ENCODE results near the gene EFHD2.
"Not testable (repeated sequence)": the region's sequence is repeated elsewhere in the genome, so short reads cannot be mapped to it uniquely, and the experiment has no call there.

The EFHD2 gene

GRCh38 chr1:15409388-15410222 is at the start of gene EFHD2:
EFHD2 (plus strand) TSS chr1:15409888; CDS start chr1:15409972, 84 bp downstream.
- Mint-ChIP-seq H3K27ac (peak within 1 kb of the TSS; percentile 94), H3K4me1 (peaks cover 76% of the 10 kb centered on the region), H3K36me3 (peaks cover 41% of the 10 kb centered on the region), H3K4me3 (peak within 1 kb of the TSS; percentile 96), H3K9me3 (no peaks in the 10 kb centered on the region)
- ATAC-seq, result peak; percentile 83
- DNase-seq (ENCODE audit: low spot score in 2 of 2), result peak; percentile 71 to 89

GRCh38 chr1:15360700-15361099 is 49.0 kb upstream of the EFHD2 start:
- DNase-seq (ENCODE audit: low spot score in 2 of 2), result no peak
- peaks cover 15% of the 10 kb centered on the region for H3K4me1 Mint-ChIP-seq
- H3K4me3 Mint-ChIP-seq, result no peak overlapping the region
- no peaks in the 10 kb centered on the region for H3K9me3 Mint-ChIP-seq
- ATAC-seq, result no peak
- peaks cover 5% of the 10 kb centered on the region for H3K36me3 Mint-ChIP-seq
- no peak overlapping the region for H3K27ac Mint-ChIP-seq

- Mint-ChIP-seq H3K4me1 (peaks cover 7% of the 10 kb centered on the region), H3K9me3 (no peaks in the 10 kb centered on the region), H3K36me3 (no peaks in the 10 kb centered on the region), H3K27ac (no peak overlapping the region), H3K4me3 (no peak overlapping the region)
- ATAC-seq (no peak), DNase-seq (ENCODE audit: low spot score in 2 of 2) (no peak)
These were observed 47.5 kb upstream of the EFHD2 start for GRCh38 chr1:15362096-15362736.

GRCh38 chr1:15362737-15363128 is 47.0 kb upstream of the EFHD2 start:
- ATAC-seq (no peak), DNase-seq (ENCODE audit: low spot score in 2 of 2) (no peak)
- Mint-ChIP-seq H3K4me1 (peaks cover 7% of the 10 kb centered on the region), H3K36me3 (no peaks in the 10 kb centered on the region), H3K27ac (no peak overlapping the region), H3K9me3 (no peaks in the 10 kb centered on the region), H3K4me3 (no peak overlapping the region)

- Mint-ChIP-seq H3K27ac (no peak overlapping the region), H3K4me1 (peaks cover 7% of the 10 kb centered on the region), H3K9me3 (no peaks in the 10 kb centered on the region), H3K4me3 (no peak overlapping the region), H3K36me3 (no peaks in the 10 kb centered on the region)
- peak; percentile 76 for ATAC-seq
- no peak for DNase-seq (ENCODE audit: low spot score in 2 of 2)
These were observed 44.9 kb upstream of the EFHD2 start for GRCh38 chr1:15364740-15365139.

- DNase-seq (ENCODE audit: low spot score in 2 of 2) (no peak), ATAC-seq (no peak)
- H3K36me3 Mint-ChIP-seq, result no peaks in the 10 kb centered on the region
- peaks cover 7% of the 10 kb centered on the region for H3K4me1 Mint-ChIP-seq
- H3K9me3 Mint-ChIP-seq, result no peaks in the 10 kb centered on the region
- no peak overlapping the region for H3K27ac Mint-ChIP-seq
- H3K4me3 Mint-ChIP-seq, result no peak overlapping the region
These were observed 40.8 kb upstream of the EFHD2 start for GRCh38 chr1:15368888-15369287.

GRCh38 chr1:15370268-15370667 is 39.4 kb upstream of the EFHD2 start:
- Mint-ChIP-seq H3K9me3 (no peaks in the 10 kb centered on the region), H3K4me1 (no peaks in the 10 kb centered on the region), H3K4me3 (no peak overlapping the region), H3K36me3 (no peaks in the 10 kb centered on the region), H3K27ac (no peak overlapping the region)
- no peak for ATAC-seq
- no peak for DNase-seq (ENCODE audit: low spot score in 2 of 2)

GRCh38 chr1:15370781-15371520 is 38.7 kb upstream of the EFHD2 start:
- Mint-ChIP-seq H3K9me3 (no peaks in the 10 kb centered on the region), H3K4me1 (no peaks in the 10 kb centered on the region), H3K36me3 (no peaks in the 10 kb centered on the region), H3K27ac (no peak overlapping the region), H3K4me3 (no peak overlapping the region)
- no peak for DNase-seq (ENCODE audit: low spot score in 2 of 2)
- no peak for ATAC-seq

- Mint-ChIP-seq H3K9me3 (no peaks in the 10 kb centered on the region), H3K4me3 (no peak overlapping the region), H3K36me3 (no peaks in the 10 kb centered on the region), H3K27ac (peak overlapping the region; percentile 5), H3K4me1 (no peaks in the 10 kb centered on the region)
- no peak for DNase-seq (ENCODE audit: low spot score in 2 of 2)
- no peak for ATAC-seq
These were observed 37.8 kb upstream of the EFHD2 start for GRCh38 chr1:15371610-15372545.

- ATAC-seq (no peak), DNase-seq (ENCODE audit: low spot score in 2 of 2) (no peak)
- no peaks in the 10 kb centered on the region for H3K9me3 Mint-ChIP-seq
- no peak overlapping the region for H3K4me3 Mint-ChIP-seq
- no peaks in the 10 kb centered on the region for H3K36me3 Mint-ChIP-seq
- H3K4me1 Mint-ChIP-seq, result no peaks in the 10 kb centered on the region
- no peak overlapping the region for H3K27ac Mint-ChIP-seq
These were observed 31.0 kb upstream of the EFHD2 start for GRCh38 chr1:15378729-15379128.

GRCh38 chr1:15379151-15379550 is 30.5 kb upstream of the EFHD2 start:
- H3K4me3 Mint-ChIP-seq, H3K36me3 Mint-ChIP-seq: not testable (repeated sequence)

GRCh38 chr1:15380601-15381508 is 28.8 kb upstream of the EFHD2 start:
- peaks cover 10% of the 10 kb centered on the region for H3K4me1 Mint-ChIP-seq
- H3K27ac Mint-ChIP-seq, result no peak overlapping the region
- no peaks in the 10 kb centered on the region for H3K9me3 Mint-ChIP-seq
- ATAC-seq, result no peak
- H3K36me3 Mint-ChIP-seq, result no peaks in the 10 kb centered on the region
- H3K4me3 Mint-ChIP-seq, result no peak overlapping the region
- no peak for DNase-seq (ENCODE audit: low spot score in 2 of 2)

More at GRCh38 chr1:15379151-15379550, 30.5 kb upstream of the EFHD2 start:
- not testable (repeated sequence) for H3K27ac Mint-ChIP-seq; ATAC-seq; H3K4me1 Mint-ChIP-seq; DNase-seq (ENCODE audit: low spot score in 2 of 2); H3K9me3 Mint-ChIP-seq

GRCh38 chr1:15381805-15382204 is 27.9 kb upstream of the EFHD2 start:
- no peak overlapping the region for H3K27ac Mint-ChIP-seq
- no peak for DNase-seq (ENCODE audit: low spot score in 2 of 2)
- no peak for ATAC-seq
- H3K9me3 Mint-ChIP-seq, result no peaks in the 10 kb centered on the region
- H3K4me1 Mint-ChIP-seq, result peaks cover 10% of the 10 kb centered on the region
- no peak overlapping the region for H3K4me3 Mint-ChIP-seq
- H3K36me3 Mint-ChIP-seq, result no peaks in the 10 kb centered on the region

Data from stimulated activated effector memory CD8-positive, alpha-beta T cell treated with anti-CD3 and anti-CD28 coated beads, Interleukin-12 subunit alpha, Interleukin-12 subunit beta, amount 100 ng/mL, for 72 hours (primary cell).